Measurements from ENCODE around the gene PLPPR1.
"Not testable (repeated sequence)": the region's sequence is repeated elsewhere in the genome, so short reads cannot be mapped to it uniquely, and the experiment has no call there.

PLPPR1 gene

DNA sequence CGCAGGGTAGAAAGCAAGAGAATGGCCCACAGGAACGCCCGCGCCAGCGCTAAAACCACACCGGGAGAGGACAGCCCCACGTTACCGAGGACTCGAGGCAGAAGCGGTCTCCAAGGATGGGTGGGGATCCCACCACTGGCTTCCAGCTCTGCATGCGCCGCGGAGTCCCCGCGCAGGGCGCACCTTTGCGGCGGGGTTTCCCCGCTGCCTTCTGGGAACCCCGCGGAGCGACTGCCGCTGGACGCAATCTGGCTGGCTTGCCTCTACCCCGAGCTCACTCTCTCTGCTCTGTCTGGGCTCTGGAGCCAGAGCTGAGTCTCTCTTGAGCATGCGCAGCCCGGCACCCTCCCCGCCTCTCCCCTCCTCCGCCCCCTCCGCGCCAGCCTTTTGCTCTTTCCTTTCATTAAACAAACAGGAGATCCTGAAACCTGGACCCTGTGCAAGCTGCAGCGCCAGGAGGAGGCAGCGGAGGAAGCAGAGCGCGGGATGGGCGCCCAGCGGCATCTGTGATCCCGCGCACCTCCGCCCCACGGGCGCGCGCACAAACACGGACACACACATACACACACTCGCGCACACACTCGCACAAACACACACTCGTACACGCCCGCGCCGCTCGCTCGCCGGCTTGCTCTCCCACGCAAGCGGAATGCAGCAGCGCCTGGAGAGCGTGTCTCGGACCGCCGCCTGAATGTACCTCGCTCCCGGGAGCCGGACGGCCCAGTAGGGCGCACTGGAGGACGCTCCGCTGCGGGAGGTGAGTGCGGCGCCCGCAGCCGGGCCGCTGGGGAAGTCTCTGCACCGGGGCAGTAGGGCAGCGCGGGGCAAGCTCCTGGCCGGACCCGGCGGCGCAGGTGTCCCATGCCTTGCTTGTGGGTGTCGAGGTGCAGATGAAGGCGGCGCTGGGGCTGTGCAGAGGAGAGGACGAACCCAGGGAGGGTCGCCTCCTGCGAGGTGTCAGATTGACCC, at the start of gene PLPPR1:
TSS of gene PLPPR1 (plus strand) at position 382 of the 969 bp plus-strand sequence.
- in situ Hi-C loops (cut with HindIII; ENCODE audit: low sequenced_read_pairs) = no loop called here

DNA sequence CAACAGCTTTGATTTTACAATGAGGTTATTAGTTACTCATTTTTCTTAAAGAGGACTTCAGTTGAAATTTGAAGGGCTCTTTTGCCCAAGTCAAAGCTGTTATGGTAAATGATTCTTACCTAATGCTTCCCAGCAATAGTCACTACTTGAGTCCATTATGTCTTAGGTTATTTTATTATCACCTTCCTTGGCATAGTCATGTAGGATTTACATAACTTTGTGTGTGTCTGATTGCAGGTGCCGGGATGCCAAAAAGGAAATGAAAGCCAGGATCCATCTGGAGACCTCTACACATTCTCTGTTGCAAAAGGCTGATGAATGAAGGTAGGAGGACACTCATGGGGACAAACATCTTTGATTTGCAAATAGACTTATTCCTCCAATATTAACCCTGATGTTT, 38.8 kb upstream of the PLPPR1 start:
- in situ Hi-C loops (cut with HindIII; ENCODE audit: low sequenced_read_pairs) = no loop called here

DNA sequence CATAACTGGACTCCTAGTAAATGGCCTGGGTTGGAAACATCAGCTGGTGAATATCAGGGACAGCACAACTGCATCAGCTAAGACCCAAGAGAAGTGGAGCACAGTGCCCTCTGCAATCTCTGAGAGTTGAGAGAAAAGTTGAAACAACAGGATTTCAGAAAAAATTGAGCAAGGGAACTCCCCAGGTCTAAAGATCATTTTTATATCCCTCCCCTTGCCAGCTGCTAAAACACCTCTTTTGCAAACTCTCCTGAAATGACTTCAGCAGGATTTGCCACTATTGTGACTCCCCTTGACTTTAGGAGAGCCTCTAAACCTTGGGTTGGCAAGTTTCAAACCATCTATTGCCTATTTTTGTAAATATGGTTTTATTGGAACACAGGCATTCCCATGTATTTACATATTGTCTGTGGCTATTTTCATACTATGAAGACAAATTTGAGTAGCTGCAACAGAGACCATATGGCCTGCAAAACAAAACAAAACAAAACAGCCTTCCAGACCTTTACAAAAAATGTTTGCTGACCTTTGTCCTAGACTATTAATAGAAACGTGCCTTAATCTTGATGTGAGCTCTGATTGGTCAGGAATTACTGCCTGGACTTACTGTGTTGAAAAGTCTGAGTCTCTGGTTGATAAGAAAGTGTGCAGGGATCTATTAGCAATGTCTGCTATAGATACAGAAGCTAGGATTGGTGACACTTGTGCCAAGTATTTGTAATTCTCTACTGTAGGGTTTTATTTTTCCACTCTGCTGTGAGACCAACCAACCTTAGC, 37.7 kb upstream of the PLPPR1 start:
- in situ Hi-C loops (cut with HindIII; ENCODE audit: low sequenced_read_pairs) = no loop called here

DNA sequence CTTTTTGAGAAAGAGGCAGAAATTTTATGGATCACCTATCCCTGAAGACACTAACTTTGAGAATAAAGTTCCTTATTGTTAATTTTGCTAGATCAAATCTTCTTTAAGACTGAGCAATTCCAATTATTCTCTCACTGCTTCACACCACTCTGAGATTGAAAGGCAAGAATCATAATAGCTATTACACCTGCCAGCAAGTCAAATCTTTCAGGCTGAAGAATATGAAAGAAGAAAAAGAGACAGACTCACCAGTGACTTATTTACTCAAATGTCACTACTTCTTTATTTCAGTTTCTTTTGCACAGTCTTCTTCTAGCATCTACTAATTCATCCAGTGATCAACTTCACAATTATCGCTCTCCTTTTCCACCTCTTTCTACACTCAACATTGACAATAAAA, 35.9 kb upstream of the PLPPR1 start:
- in situ Hi-C loops (cut with HindIII; ENCODE audit: low sequenced_read_pairs) = no loop called here

DNA sequence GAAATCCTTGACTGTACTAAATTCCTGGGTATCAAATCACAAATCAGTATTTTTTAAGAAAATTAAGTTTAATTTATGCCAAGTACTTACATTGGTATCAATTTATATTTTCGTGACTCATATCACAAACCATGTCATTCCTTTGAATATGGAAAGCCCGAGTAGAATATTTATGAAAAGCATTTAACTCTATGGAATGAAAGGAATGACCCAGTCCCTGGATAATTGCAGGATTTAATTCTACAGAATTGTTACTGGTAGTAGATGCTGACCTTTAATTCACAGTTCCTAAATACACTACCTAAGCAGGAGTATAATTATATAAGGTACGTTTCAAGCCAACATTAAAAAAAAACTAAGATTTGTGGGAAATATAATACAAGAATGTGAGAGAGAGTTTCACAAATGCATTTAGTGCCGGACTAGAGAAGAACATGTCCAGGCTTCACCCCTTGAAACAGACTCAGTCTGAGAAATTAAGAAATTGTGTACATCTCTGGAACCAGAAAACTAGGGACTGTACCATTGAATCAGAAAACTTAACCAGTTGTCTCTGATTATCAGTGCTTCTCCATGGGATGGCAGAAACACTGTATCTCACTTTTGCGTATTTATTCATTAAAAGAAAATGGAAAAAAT, 28.5 kb upstream of the PLPPR1 start:
- in situ Hi-C loops (cut with HindIII; ENCODE audit: low sequenced_read_pairs) = no loop called here

DNA sequence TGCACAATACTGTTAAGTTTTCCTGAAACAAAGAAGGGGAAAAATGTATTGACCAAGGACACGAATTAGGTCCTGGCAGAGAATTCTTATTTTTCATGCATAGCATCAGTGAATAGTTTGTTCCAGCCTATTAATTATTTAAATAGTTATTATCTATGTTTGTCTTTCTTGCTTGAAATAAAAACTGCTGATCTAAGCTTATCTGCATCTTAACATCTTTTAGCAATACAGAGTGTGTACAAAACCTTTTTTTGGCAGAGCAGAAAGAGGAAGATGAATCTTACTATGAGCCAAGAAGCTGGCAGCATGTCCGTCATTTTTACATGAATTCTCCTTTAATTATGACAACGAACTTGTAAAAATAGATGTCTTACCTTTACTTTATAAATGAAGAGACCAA, 23.3 kb upstream of the PLPPR1 start:
- in situ Hi-C loops (cut with HindIII; ENCODE audit: low sequenced_read_pairs) = no loop called here

DNA sequence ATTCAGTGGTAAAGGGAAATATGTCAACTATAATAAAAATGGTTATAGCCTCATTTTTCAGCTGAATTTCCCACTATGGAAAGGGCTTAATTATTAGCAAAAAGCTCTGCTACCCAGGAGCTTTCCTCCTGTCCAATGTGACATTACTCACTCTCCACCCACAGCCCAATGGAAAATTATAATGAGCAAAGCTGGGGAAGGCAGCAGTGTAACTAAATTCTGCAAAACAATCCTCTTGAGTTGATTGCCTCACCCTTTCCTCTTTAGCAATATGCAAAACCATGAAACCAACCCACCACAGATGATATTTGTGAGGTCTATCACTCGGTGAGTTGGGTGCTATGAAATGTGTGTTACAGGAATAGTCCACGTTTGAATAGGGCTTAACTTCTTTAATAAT, 14.0 kb upstream of the PLPPR1 start:
- in situ Hi-C loops (cut with HindIII; ENCODE audit: low sequenced_read_pairs) = no loop called here

DNA sequence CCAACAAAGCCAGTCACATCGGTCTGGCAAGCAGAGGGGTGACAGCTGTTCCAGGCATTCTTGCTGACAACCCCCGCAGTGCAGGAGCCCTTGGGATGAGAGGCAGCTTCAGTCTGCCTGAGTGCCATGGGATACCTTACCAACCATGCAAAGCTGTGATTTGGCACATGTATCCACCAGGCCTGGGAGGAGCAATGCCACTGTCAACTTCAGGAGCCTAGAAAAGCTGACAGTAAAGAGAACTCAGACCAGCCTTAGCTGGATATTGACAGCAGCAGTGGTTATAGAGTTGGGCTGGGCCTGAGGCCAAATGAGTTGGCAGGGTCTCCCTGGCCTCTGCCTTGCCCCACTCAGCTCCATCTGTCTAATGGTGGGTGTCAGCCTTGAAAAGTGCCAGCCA, 10.1 kb upstream of the PLPPR1 start:
- in situ Hi-C loops (cut with HindIII; ENCODE audit: low sequenced_read_pairs) = no loop called here

DNA sequence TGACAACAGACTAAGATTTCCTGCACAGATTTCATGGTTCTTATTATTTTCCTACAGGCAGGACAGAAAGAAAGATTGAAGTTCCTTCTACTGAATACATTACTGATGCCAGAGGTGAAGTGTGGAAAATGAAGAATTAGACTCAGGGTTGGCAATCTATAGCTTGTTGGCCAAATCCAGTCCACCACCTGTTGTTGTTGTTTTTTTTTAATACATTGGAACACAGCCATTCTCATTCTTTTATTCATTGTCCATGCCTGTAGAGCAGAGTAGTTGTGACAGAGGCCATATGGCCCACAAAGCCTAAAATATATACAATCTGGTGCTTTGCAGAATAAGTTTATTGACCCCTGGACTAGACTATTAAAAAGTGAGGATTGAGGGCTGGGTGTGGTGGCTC, 5.8 kb upstream of the PLPPR1 start:
- in situ Hi-C loops (cut with HindIII; ENCODE audit: low sequenced_read_pairs) = no loop called here

DNA sequence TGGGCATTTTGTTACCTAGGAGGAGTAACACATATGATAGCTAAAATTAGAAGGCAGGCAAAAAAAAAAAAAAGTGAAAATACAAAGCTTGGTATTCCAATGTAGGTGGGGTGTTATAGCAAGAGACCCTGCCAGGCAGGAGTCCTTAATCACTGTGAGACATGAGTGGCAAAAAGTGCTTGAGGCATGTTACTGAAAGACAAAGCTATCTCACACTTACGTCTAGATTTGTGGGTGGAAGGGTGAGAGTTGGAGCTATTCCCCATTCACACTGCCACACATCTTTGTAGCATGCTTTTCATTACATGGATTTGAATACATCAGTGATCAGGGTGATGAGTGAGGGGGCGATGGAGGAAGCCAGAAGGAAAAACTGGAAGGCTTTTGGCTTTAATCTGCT, 2.6 kb upstream of the PLPPR1 start:
- in situ Hi-C loops (cut with HindIII; ENCODE audit: low sequenced_read_pairs) = no loop called here

DNA sequence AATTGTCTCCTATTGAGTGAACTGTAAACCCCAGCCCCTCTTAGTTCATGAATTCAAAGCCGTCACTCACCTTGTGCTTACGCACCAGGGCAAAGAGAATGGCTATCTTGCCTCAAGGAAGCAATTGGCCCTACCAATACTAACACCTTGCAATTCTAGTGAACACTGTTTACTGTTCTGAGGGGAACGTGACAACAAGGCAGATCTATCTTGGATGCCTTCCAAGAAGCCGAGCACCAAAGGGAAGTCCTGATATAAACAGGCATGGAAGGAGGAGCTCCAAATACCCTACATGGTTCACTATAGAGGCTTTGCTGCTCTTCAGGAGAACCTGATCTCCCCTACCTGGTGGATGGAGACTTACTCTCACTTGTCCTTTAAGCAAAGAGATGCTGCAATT, 1.7 kb upstream of the PLPPR1 start:
- in situ Hi-C loops (cut with HindIII; ENCODE audit: low sequenced_read_pairs) = no loop called here

DNA sequence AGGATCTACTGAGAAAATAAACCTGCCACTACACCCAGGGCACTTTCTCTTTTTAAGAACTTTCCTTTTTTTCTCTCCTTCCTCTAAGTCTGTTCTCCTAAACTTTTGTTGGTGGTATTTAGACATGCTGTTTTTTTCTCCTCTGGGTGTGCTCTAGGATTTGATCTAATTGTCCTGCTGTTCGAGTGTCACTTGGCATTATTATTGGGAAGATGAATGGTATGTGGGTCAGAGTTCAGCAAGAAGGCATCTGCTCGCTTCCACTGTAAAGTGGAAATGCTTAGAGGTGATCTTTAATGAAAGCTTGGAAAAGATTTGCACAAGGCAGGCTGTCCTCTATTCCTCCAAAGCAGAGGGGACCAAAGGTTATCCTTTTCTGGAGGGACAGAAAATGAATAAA, 1.3 kb upstream of the PLPPR1 start:
- in situ Hi-C loops (cut with HindIII; ENCODE audit: low sequenced_read_pairs) = no loop called here

DNA sequence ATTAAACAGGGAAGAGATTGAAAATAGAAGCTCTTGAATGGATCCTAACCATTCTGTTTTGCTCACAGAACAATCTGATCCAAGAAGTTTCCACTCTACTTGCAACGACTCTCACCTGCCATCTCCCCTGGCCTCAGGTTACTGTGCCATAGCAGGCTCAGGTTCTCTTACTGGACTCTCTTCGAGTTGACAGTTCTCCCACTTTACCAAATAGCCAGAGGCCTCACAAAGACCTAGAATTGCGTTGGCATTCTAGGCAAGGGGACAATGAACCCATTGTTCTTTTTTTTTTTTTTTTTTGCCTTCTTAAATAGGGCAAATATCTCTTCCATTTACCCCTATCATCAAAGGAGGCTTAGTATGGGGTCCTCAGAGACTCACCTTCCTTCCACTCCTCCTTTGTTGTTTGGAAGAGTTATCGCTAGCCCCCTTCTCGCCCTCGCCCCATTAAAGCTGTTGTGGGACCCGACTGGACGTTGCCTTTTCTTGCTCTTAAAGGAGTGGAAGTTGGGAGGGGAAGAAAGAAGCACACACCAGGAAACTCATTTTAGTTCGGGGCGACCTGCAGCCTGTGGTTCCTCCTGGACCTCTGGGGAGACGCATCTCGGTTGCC, 688 bp upstream of the PLPPR1 start:
- in situ Hi-C loops (cut with HindIII; ENCODE audit: low sequenced_read_pairs) = no loop called here

DNA sequence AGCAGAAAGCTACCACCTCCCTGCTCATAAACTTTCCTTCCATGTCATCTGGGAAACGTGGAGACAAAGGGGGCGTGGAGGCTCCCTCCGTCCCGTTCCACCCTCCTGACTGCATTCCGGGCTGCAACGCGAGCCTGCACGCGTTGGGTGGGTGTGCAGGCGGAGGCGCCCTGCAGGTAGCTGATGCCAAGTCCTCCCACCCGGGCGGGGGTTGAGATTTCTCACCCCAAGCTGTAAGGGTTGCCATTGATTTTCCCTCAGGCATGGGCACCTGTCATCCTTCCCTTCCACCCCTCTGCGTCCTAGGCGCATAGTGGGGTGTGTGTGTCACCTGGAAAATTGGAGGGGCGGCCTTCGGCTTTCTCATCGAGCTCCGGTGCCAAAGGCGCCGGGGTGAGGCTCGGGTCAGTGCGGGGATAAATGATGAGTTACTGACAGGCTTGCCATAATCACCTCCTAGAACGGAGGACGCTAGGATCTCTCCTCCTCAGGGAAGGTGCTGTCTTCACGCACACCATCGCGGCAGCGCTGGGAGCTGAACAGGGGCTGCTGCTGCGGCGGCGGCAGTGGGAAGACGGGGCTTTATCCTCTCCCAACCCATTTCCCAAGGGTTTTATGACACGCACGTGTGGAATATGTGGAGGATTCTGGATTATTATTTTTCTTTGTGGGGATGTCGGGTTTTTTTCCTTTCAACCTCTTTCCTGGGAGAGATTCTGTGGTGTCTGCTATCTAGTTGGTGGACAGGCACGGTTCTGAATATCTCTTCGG, 973 bp downstream of the PLPPR1 start:
- in situ Hi-C loops (cut with HindIII; ENCODE audit: low sequenced_read_pairs) = no loop called here

DNA sequence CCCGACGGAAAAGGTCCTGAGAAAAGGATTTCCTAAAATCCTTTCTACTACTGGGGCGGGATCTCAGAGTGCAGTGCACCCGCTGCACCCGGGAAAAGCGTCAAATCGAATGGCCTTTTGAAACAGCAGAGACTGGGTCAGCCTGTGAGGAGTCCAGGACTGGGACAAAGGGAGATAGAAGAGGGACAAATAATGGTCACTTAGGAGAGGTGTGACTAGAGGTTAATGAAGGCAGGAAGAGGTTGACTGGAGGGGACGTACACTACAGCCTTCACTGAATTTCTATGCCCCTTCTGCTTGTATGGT, 1.5 kb downstream of the PLPPR1 start:
- in situ Hi-C loops (cut with HindIII; ENCODE audit: low sequenced_read_pairs) = no loop called here

DNA sequence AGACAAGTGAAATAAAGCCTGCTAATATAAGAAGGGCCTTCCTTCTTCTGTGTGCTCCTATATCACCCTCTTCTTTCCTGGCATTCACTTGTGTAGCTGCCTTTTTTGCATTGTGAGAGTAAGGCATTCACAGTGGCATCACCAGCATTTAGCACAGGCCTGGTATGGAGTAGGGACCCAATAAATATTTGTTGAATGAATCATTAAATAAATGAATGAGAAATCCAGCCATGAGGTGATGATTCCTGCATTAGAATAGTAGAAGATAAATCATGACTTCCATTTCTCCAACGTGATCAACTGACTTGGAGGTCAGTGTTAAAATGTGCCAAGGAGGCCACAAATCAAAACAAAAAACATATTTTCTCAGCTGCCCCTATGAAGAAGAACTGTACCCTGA, 3.9 kb downstream of the PLPPR1 start:
- in situ Hi-C loops (cut with HindIII; ENCODE audit: low sequenced_read_pairs) = no loop called here

DNA sequence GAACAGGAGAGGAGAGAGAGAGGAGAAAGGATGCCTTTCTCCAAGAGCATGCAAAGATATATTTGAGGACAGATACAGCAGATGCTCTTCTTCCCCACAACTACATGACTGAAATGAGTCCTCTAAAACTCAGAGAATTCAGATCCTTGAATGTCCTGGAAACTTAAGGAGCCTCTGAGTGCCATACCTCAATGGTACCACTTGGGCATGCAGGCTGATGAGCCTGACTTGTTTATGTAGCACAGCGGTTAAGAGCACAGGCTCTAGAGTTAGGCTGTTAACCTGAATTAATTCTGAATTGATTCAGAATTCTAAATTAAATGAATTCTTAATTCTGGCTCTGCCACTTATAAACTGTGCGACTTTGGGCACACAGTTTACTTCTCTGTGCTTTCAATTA, 5.7 kb downstream of the PLPPR1 start:
- in situ Hi-C loops (cut with HindIII; ENCODE audit: low sequenced_read_pairs) = no loop called here

DNA sequence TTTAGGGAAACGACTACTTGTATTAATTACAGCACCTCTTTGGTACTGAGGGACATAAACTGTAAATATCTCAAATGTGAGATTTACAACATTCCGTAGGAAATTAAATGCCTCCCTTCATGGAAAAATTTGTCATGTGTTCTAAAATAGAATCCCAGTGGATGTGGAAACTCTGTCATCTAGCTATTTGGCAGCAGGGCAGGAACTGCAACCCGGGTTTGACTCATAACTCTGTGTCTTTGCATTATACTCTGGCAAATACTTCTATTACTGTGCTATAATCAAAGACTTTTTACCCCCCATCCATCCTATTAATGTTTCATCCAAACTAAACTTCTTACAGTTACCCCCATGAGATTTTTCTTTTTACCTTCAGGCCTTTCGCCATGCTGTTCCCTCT, 6.6 kb downstream of the PLPPR1 start:
- in situ Hi-C loops (cut with HindIII; ENCODE audit: low sequenced_read_pairs) = no loop called here

DNA sequence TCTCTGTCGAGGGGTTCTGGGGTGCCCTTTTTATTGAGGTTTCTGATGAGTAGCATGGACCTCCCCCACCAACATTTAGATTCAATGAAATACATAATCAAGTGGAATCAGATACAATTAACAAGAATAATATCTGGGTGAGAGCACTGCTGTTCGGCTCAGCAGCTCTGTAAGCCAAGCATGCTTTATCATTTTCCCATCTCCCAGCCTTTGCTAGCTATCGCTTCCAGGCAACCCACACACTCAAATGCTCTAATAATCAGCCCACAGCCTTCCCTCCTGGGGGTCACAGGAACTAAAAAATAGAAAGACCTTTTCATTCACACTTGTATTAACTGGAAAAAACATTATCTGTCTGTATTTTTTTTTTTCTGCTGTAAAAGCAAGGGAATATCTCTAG, 8.9 kb downstream of the PLPPR1 start:
- in situ Hi-C loops (cut with HindIII; ENCODE audit: low sequenced_read_pairs) = no loop called here

DNA sequence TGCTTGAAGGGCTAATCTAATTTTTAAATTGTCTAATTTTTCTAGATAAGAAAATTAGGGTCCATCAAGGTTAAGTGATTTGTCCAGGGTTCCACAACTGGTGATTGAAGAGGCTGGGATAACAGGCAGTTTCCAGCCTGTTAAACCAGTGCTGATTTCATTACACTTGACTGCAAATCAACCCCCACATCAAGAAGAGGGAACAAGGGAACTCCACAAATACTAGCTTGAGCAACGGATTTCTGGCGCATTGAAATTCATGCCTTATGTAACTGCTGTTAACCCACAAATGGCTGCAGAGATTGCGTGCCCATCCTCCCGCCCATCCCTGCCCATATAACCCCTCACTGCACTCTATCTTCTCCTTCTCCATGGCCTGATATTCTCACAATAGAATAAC, 10.0 kb downstream of the PLPPR1 start:
- in situ Hi-C loops (cut with HindIII; ENCODE audit: low sequenced_read_pairs) = no loop called here

DNA sequence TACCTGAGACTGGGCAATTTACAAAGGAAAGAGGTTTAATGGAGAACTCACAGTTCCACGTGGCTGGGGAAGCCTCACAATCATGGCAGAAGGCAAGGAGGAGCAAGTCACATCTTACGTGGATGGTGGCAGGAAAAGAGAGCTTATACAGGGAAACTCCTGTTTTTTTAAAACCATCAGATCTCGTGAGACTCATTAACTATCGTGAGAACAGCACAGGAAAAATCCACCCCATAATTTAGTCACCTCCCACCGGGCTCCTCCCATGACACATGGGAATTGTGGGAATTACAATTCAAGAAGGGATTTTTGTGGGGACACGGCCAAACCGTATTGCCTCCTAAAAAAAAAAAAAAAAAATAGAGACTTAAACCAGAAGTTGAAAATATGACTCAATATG, 11.1 kb downstream of the PLPPR1 start:
- in situ Hi-C loops (cut with HindIII; ENCODE audit: low sequenced_read_pairs) = not testable (repeated sequence)

All from DLD1 (cell line).